Measurements from ENCODE around the gene C9orf85.
"Not testable (repeated sequence)": the region's sequence is repeated elsewhere in the genome, so short reads cannot be mapped to it uniquely, and the experiment has no call there.

C9orf85 gene

DNA sequence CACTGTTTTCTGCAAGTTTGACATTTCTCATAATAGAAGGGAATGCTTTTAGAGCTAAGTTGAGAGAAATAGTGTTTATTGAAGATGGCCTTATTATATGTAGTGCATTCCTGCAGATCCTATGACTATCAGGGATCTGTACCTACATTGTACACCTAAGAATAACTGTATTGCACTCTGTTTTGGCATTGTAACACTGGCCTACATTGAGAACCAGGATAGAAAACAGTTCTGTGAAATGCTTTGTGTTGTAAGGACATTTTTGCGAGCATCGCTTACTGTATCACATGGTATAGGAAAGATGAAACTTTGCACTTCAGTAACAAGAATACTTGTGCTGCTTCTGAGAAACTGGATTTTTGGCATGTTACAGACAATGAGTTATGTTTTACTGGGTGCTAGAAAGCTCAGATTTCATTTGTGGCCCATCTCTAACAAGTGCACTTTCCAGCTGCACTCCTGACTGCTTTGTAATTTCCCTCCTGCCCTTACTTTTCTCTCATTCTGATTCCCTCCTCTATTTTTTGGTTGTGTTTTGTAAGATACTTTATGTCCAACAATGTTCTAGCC is 30.6 kb downstream of the C9orf85 start:
- no peak for DNase-seq (ENCODE audit: low spot score)

DNA sequence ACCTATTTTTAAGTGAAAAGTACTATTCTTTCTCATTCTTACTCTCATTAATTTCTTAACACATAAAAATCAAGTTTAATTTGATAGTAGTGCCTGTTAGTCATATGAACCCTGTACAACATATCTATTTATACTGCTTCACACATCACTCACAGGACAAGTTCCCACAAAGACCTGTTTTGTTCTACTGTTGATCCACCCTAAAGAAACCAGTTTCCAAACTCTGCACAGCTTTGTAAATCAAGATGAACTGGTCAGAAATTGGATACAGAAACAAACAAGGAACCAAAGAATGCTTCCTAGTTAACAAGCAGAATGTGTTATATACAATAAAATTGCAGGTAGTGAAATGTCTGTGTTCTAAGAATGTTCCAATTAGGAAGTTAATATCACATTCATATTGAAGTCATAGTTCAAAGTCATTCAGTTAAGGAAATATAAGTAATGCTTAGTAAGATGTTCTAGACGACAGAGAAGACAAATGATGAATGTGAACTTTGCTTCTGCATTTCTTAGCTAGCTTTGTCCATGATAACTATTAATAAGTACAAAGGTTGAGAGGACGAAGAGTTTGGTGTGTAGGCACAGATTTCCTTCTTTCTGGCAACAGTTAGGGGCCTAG is 33.4 kb downstream of the C9orf85 start:
- no peak for DNase-seq (ENCODE audit: low spot score)

DNA sequence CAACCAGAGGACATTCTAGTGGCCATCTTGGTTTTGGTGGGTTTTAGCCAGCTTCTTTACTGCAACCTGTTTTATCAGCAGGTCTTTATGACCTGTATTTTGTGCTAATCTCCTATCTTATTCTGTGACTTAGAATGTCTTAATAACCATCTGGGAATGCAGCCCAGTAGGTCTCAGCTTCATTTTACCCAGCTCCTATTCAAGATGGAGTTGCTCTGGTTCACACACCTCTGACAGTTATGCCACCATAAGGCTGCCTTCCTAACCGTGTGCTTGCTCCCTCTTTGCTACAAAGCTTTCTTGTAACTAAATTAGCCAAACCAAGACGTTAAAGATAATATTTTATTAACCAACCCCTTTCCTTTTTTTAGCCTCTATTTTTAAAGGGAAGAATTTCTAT is 43.2 kb downstream of the C9orf85 start:
- not testable (repeated sequence) for DNase-seq (ENCODE audit: low spot score)

DNA sequence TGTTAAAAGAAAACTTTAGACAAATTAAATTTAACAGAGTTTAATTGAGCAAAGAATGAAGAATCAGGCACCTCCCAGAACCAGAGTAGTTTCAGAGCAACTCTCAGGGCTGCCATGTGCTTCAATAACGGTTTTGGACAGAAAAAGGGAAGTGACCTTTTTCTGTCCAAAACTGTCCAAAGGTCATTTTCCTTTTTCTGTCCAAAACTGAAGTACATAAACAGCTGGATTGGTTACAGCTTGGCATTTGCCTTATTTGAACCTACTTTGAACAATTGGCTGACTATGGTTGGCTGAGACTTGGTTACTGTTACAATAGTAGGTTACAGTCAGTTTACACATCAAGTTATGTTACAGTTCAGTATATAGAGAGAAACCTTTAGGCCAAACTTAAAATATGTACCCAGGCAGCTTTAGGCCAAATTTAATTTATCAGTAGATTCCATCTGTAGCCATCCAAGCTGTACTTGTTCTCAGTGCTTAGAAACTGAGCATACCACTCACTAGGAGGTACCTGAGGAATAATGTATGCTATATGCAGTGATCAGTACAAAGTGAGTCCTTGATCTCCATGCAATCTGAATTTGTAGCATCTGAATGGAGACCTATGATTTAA is 44.0 kb downstream of the C9orf85 start:
- no peak for DNase-seq (ENCODE audit: low spot score)

DNA sequence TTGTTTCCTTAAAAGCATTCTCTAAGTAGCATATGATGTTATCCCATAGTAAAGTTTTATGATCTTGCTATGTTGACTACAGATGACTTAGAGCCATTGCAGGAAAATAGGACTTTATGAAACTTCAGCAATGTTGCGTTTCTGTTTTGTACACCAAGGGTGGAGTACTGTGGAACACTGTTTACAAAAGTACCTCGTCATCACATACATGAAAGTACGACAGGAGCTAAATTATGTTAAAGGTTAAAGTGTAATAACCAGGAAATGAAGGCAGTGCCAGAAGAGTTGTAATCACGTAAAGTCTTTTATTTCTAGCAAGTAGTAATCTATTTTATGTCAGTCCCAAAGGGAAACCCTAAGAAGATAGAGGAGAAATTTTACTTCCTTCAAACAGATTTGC is 50.9 kb downstream of the C9orf85 start:
- DNase-seq (ENCODE audit: low spot score), result no peak

DNA sequence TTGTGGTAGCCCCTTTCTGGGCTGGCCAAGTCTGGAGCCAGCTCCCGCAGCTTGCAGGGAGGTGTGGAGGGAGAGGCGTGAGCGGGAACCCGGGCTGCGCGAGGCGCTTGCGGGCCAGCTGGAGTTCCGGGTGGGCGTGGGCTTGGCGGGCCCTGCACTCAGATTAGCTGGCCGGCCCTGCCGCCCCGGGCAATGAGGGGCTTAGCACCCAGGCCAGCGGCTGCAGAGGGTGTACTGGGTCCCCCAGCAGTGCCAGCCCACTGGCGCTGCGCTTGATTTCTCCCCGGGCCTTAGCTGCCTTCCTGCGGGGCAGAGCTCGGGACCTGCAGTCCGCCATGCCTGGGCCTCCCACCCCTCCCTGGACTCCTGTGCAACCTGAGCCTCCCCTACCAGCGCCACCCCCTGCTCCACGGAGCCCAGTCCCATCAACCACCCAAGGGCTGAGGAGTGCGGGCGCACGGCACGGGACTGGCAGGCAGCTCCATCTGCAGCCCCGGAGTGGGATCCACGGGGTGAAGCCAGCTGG is 52.1 kb downstream of the C9orf85 start:
- DNase-seq (ENCODE audit: low spot score), result not testable (repeated sequence)

DNA sequence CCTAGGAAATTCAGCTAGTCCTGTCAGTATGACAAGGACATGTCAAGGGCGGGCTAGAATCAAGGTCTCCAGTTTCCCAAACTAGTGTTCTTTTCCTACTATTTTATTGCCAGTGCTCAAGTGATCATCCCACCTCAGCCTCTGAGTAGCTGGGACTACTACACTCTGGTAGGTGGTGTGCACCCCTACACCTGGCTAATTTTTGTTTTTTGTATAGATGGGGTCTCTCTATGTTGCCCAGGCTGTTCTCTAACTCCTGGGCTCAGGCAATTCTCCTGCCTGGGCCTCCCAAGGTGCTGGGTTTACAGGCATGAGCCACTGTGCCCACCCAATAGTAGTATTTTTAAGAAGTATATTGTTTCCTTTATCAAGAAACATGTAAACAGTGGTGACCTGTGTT is 54.0 kb downstream of the C9orf85 start:
- DNase-seq (ENCODE audit: low spot score), result no peak

DNA sequence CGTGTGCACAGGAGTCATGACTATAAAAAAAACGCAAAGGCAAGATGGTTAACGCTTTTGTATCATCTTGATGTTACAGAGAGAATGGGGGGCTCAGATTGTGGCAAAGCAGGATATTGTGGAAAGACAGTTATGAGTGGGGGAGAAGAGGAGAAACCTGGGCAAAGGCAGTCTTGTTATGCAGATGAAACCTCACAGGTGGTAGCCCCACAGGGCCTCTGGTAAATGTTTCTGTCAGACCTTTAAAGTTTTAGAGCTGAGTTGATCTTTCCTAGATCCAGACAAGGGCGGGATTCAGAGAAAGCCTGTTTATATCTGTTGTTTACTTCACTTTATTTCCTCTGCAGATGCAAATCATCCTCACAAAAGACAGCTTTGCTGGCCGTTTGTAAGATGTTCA is 55.2 kb downstream of the C9orf85 start:
- no peak for DNase-seq (ENCODE audit: low spot score)

DNA sequence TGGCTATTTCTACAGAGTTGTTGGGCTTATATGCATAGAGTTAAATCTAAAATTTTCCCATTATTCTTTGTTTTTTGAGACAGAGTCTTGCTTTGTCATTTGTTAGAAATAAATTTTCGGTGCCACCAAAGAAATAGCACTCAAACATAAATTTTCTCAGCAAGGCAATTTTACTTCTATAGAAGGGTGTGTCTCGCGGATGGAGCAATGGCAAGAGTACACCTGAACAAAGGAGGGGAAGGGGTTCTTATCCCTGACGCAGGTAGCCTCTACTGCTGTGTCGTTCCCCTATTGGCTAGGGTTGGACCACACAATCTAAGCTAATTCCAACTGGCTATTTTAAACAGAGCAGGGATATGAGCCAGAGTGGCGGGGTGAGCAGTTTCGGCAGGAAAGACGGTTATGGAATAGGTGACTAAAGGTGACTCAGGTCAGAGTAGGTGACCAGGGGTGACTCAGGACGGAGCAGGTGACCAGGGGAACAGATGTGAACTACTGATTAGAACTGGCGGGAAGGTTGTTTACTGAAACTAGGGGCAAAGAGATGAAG is 57.2 kb downstream of the C9orf85 start:
- DNase-seq (ENCODE audit: low spot score), result no peak

DNA sequence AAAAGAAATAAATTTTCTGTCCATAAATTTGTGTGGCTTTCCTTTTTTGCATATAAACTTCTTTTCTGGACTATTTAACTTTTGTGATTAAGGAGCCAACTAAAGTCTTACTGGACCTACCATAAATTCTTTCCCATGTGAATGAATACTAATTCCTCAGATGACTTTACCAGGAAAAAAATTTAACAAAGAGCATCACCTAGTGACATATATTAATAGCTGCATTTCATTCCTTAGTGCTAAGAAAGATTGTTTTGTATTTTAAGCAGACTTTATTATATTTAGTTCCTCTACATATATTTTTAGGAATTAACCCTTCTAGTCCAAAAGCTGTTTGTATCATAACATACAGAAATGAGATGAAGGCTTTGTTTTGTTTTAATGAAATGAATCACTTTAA is 64.4 kb downstream of the C9orf85 start:
- no peak for DNase-seq (ENCODE audit: low spot score)

DNA sequence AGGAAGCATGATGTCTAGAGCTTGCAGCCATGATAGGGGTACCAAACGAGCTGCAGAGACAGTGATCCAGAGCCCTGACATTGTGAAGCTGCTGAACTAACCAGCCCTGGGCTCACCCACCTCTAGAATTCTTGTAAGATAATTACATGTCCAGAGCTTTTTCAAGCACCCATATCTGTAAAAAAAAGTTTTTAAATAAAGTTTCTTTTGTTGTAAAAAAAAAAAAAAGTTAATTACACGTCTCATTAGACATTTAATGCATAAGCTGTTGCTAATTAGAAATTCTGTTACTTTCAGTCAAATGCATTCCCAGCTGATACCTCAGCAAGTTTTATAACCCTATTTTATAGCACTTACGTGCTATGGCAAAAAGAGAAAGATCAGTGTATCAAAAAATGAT is 65.6 kb downstream of the C9orf85 start:
- DNase-seq (ENCODE audit: low spot score), result no peak

DNA sequence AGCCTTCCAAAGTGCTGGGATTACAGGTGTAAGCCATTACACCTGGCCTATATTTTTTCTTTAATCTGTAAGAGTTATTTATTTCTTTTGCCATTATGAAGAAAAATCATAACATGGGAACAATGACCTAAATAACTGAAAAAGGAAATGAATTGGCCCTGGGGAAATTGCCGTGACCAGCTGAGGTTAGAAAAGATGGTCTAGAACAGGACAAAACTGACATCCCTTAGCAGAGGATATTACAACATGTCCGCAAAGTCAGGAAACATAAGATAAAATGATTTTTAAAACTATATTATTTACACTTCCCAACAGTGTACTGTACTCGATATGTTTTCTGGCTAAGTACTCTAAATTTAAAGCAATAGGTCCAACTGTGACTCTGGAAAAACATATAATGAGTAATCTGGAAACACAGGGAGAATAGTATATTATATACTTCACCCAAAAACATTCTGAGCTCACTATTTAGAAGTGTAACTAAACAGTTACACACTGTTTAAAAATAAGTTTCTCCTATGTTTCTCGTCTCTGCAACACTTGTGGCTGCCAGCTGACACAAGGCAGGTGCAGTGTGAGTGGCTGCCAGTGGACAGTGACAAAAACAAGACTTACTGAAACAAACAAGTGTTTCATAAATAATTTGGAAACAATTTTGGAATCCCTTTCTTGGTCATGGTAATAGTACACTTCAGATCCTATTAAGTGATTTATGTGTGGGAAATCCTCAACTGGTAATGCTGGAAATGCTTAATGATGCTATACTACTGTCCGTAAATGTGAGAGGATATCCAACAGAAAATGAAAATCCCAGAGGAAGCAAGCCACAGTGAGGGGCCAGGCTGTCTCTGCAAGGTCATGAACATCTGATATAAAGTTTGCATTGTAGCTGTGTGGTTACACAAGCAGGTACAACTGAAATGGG is 69.1 kb downstream of the C9orf85 start:
- DNase-seq (ENCODE audit: low spot score), result no peak

DNA sequence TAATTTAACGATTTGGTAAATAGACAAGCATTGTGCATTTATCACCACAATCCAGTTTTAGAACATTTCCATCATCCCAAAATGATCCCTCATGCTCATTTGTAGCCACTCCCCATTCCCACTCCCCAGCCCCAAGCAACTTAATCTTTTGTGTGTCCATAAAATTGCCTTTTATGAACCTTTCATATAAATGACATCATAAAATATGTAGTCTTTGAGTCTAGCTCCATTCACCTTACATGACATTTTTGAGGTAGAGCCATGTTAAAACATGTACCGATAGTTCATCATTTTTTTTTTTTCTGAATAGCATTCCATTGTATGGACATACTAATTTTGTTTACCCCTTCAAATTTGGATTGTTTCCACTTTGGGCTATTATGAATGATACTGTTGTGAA is 70.5 kb downstream of the C9orf85 start:
- no peak for DNase-seq (ENCODE audit: low spot score)

DNA sequence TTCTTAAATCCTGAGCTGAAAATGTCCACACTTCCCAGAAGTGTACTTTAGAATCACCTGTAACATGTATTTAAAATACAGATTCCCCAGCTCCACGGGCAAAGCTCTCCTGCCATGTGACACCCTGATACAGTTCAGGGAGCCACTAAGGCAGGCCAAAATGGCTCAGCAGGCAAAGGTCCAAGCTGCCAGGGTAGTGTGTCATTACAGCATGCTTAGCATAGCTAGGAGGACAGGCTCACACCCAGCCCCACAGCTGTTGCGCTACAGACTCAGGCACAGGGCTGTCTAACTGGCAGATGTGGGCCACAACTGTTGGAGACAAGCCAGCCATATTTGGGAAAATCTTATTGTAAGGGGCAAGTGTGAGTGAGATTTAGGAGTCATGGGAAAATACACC is 73.0 kb downstream of the C9orf85 start:
- no peak for DNase-seq (ENCODE audit: low spot score)

DNA sequence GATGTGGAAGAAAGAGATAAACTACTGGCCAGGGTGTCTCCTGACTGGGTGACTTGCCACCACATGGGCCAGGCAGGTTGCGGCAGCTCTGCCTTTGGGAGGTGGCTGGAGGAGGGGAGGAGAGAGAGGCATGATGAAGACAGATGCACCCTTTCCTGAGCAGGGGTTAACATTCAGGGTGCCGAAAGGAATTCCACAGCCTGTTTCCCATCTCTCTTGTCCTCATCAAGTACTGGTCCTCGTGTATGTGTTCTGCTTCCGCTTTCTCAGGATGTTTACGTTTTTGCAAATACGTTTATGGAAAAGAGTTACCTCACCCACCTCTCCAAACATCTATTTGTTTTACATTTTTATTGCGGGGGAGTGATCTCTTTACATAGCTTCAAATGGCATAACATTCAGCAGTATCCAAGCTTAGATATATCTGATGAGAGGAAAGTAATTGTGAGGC is 73.4 kb downstream of the C9orf85 start:
- DNase-seq (ENCODE audit: low spot score), result no peak

DNA sequence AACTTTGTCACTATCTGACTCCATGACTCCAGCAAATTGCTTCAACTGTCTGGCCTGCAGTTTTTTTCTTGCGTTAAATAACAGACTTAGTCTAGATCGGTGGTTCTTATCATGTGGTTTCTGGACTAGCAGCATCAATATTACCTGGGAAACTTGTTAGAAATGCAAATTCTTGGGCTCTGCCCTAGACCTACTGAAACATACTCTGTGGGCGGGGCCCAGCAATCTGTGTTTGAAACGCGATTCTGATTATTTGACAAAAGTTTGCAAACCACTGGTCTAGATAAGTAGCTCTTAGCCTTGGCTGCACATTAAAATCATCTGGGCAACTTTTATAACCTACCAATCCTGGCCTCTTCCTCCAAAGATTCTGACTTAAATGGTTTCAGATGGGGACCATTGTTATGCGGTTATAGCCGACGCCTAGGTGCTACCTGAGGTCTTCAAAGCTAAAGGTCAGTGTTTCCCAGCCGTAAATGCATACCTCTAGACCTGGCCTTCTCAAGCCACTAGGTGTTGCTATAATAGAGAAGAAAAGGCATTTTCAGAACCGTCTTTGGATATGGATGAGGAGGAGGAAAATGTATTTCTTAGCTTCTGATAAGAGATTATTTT is 74.0 kb downstream of the C9orf85 start:
- DNase-seq (ENCODE audit: low spot score), result no peak

DNA sequence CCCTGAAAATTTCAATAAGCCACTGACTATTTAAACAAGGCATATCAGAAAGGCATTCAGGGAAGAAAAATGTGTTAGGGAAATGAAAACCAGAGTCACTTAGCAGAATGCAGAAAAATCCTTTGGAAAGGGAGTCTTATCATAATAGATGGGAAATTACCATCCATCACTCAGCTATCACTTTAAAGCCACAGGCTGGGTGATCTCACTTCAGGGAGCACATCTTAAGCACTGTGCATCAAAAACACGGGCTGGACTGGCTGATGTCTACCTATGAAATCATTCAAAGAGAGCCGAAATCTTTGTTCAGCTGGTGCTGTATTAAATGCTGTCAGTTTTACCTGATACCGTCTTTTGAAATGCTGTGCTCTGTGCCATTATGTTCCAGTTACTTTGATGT is 75.5 kb downstream of the C9orf85 start:
- DNase-seq (ENCODE audit: low spot score), result no peak

DNA sequence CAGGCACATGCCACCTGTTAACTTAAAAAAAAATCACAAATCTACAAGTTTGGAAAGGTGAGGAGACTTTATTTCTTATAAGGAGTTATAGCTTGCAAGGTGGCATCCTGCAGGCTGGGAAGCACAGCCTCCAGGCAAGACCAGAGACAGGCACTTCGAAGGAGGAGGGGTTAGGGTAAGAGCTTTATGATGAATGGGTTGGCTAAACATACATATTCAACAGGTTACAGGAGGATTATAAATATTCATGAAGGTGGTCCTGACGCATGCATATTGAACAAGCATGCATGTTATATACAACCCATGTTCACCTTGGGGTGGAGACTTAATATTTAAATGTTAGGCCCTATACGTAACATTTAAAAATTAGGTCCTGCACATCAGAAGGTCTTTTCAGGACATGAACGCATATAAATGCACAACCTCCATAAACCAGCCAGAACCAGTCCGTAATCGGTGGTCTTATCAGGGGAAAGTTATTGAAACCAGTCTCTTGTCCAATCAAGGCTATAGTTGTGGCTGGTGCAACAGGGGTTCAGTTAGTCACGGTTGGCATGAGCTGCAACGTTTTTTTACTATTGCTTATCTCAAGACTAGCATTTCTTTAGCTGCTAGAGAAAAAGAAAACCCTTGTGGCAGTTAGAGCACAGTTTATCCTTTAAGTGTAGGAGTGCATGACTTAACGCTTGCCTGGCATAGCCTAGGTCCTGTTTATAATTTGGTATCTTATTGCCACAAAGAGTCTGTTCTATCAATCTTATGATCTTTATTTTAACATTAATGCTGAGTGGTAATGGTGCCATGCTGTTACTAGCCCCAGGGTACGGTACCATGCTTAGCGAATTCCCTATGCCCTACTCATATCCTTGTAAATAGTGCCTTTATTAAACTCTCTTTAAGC is 76.3 kb downstream of the C9orf85 start:
- no peak for DNase-seq (ENCODE audit: low spot score)

DNA sequence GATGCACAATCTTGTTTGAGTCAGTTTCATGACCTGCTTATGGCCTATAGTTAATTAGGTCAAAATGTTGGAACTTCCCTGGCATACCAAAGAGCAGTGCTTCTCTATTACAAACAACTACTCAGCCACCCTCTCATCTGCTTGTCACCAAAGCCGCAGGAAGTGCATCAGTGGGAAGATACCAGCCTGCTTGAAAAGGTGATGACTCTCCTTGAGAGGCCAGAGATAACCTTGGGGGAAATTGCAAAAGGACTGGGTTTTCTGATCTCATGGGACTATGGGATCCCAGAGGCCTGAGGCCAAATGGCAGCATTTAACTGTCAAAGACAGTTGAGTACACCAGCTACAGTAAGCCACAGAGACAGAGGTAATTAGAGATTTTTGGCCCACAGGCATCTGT is 79.0 kb downstream of the C9orf85 start:
- DNase-seq (ENCODE audit: low spot score), result no peak

DNA sequence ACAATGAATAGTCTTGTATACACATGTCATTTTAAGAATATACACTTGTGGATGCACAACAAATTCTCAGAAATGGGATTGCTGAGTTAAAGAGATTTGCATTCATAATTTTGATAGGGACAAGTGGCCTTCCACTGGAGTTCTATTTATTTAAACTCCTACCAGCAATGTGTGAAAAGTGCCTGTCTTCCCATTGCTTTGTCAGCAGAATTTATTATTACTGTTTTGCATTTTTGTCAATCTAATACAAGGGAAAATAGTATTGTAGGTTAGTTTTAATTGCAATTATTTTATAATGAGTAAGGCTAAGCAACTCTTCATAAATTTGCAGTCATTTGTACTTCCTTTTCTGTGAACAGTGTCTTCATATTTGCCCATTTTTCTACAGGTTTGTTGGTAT is 94.0 kb downstream of the C9orf85 start:
- no peak for DNase-seq (ENCODE audit: low spot score)

DNA sequence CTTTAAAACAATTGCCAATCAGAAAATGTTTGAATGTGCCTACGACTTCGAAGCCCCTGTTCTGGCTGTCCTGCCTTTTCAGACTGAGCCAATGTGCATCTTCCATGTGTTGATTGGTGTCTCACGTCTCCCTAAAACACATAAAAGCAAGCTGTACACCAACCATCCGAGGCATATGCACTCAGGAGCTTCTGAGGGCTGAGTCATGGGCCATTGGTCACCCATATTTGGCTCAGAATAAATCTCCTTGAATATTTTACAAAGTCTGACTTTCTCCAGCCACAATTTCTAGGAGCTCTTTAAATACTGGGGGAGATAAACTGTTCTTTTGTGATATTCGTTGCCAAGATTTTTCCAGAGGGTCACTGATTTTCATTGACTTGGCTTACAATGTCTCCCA is 95.1 kb downstream of the C9orf85 start:
- DNase-seq (ENCODE audit: low spot score), result no peak
